CD14-positive monocyte (primary cell): ENCODE data around the gene NCCRP1. TPM values are rescaled to one million over a fixed set of nuclear protein-coding genes. Genes with fewer than 3 reads are reported as not detected.

ENCODE experiments used
- DNase-seq, 3 donors: peaks; one replicate each; pipeline ENCODE4 v3.0.0-alpha.2; 2011 to 2022
- H2AFZ ChIP-seq: 2 replicates; pipeline ENCODE4 v1.6.0; 2012; ENCODE audit warnings: mild to moderate bottlenecking, low read depth, low read length, inconsistent platforms; ENCODE audit not compliant: insufficient read depth, poor library complexity, severe bottlenecking
- H3K27ac ChIP-seq, 2 donors: 1 replicate in 1 of 2; 2 replicates in 1 of 2; pipeline ENCODE4 v1.5.1; 2012 to 2013; ENCODE audit warnings: low read length in 2 of 2, control low read depth in 1 of 2, inconsistent platforms in 1 of 2, low read depth in 1 of 2, mild to moderate bottlenecking in 1 of 2
- H3K27me3 ChIP-seq, 2 donors: one replicate each; pipeline versions ENCODE4 v1.6.0 to v1.6.1; 2011 to 2013; ENCODE audit warnings: low read length in 2 of 2; ENCODE audit not compliant: control insufficient read depth in 2 of 2, insufficient read depth in 2 of 2
- H3K36me3 ChIP-seq, 2 donors: replicated peaks in 1 of 2; 1 replicate in 1 of 2; 2 replicates in 1 of 2; pipeline versions ENCODE4 v1.5.1 to v1.6.1; 2012 to 2013; ENCODE audit warnings: low read length in 2 of 2, control low read depth in 1 of 2, inconsistent platforms in 1 of 2, mild to moderate bottlenecking in 1 of 2; ENCODE audit not compliant: insufficient read depth in 2 of 2, control insufficient read depth in 1 of 2
- H3K4me1 ChIP-seq, 2 donors: 1 replicate in 1 of 2; 2 replicates in 1 of 2; pipeline versions ENCODE4 v1.5.1 to v1.6.1; 2012 to 2013; ENCODE audit warnings: low read length in 2 of 2, control low read depth in 1 of 2, inconsistent platforms in 1 of 2, mild to moderate bottlenecking in 1 of 2, moderate library complexity in 1 of 2; ENCODE audit not compliant: insufficient read depth in 2 of 2, control insufficient read depth in 1 of 2
- H3K4me2 ChIP-seq: replicated peaks from 2 replicates; pipeline ENCODE3; 2012; ENCODE audit warnings: low read length, moderate library complexity, mild to moderate bottlenecking; ENCODE audit not compliant: poor library complexity, severe bottlenecking; ENCODE audit errors: extremely low read depth
- H3K4me3 ChIP-seq, 3 experiments: fragments of 200-600 bp in 1 of 3; sonication (generic) in 1 of 3; replicated peaks in 1 of 3; 1 replicate in 2 of 3; 2 replicates in 1 of 3; pipeline ENCODE4 v1.5.1; 2011 to 2013; ENCODE audit warnings: low read length in 3 of 3, mild to moderate bottlenecking in 3 of 3, control low read depth in 2 of 3, low read depth in 2 of 3, inconsistent platforms in 1 of 3, moderate library complexity in 1 of 3
- H3K79me2 ChIP-seq: 2 replicates; pipeline ENCODE4 v1.6.0; 2012; ENCODE audit warnings: mild to moderate bottlenecking, control low read depth, inconsistent platforms, low read length, moderate library complexity; ENCODE audit not compliant: insufficient read depth
- H3K9ac ChIP-seq: 2 replicates; pipeline ENCODE4 v1.6.0; 2017; ENCODE audit warnings: low read length, mild to moderate bottlenecking; ENCODE audit not compliant: insufficient read depth, poor library complexity, severe bottlenecking
- H3K9me3 ChIP-seq, 2 donors: replicated peaks in 1 of 2; 1 replicate in 1 of 2; 2 replicates in 1 of 2; pipeline versions ENCODE4 v1.5.1 to v1.6.1; 2012 to 2013; ENCODE audit warnings: low read length in 2 of 2, control low read depth in 1 of 2; ENCODE audit not compliant: control insufficient read depth in 1 of 2, insufficient read depth in 1 of 2
- H4K20me1 ChIP-seq: 2 replicates; pipeline ENCODE4 v1.6.0; 2012; ENCODE audit warnings: mild to moderate bottlenecking, low read length, control low read depth, moderate library complexity; ENCODE audit not compliant: insufficient read depth
- H3K27ac Mint-ChIP-seq, 7 donors: one replicate each; pipeline ENCODE4 v1.8.0; 2020; ENCODE audit warnings: mild to moderate bottlenecking in 7 of 7, mixed read lengths in 7 of 7, moderate library complexity in 6 of 7, inconsistent platforms in 2 of 7
- H3K27me3 Mint-ChIP-seq, 3 donors: one replicate each; pipeline ENCODE4 v1.8.0; 2021 to 2022; ENCODE audit warnings: low read depth in 3 of 3, mild to moderate bottlenecking in 3 of 3, mixed read lengths in 3 of 3, moderate library complexity in 3 of 3, inconsistent platforms in 1 of 3
- H3K36me3 Mint-ChIP-seq, 2 donors: one replicate each; pipeline ENCODE4 v1.8.0; 2020; ENCODE audit warnings: mixed read lengths in 2 of 2, inconsistent platforms in 1 of 2, mild to moderate bottlenecking in 1 of 2
- H3K4me1 Mint-ChIP-seq: one replicate; pipeline ENCODE4 v1.8.0; 2020; ENCODE audit warnings: mild to moderate bottlenecking, mixed read lengths
- H3K4me3 Mint-ChIP-seq, 2 donors: one replicate each; pipeline ENCODE4 v1.8.0; 2020; ENCODE audit warnings: mild to moderate bottlenecking in 2 of 2, mixed read lengths in 2 of 2, moderate library complexity in 1 of 2
- H3K9me3 Mint-ChIP-seq, 7 donors: one replicate each; pipeline ENCODE4 v1.8.0; 2020 to 2022; ENCODE audit warnings: mixed read lengths in 7 of 7, mild to moderate bottlenecking in 6 of 7, moderate library complexity in 6 of 7, inconsistent platforms in 2 of 7
- WGBS: methylation state at CpG from one replicate; pipeline ENCODE4 v1.1.5; 2013; ENCODE audit warnings: missing lambda C conversion rate; ENCODE audit not compliant: insufficient coverage; 5-methylcytosine and 5-hydroxymethylcytosine counted together
- intact Hi-C, 2 donors: fragments of 100-400 bp; cut with micrococcal nuclease; formaldehyde crosslinking; loops; one replicate each; pipeline versions ENCODE4 v1.15.0 to v1.15.1; 2023
- polyA plus RNA-seq, 3 donors: library from polyadenylated mRNA; depleted of rRNA in 1 of 3; unstranded in 2 of 3; stranded (reverse) in 1 of 3; fragments of 300-500 nt in 2 of 3; fragments of >200 nt in 1 of 3; fragmentation: Illumina TruSeq in 2 of 3; gene quantifications; 1 replicate in 2 of 3; 2 replicates in 1 of 3; pipeline ENCODE4 v1.2.3, GENCODE V29; 2012 to 2021
- TF ChIP-seq, protein P1 (sequence below): fragments of 200-600 bp; IDR thresholded peaks from one replicate; pipeline ENCODE4 v1.8.0; 2022; ENCODE audit warnings: antibody characterized with exemption, mild to moderate bottlenecking

NCCRP1 gene
- polyA plus RNA-seq, 3 donors, result not detected

DNA sequence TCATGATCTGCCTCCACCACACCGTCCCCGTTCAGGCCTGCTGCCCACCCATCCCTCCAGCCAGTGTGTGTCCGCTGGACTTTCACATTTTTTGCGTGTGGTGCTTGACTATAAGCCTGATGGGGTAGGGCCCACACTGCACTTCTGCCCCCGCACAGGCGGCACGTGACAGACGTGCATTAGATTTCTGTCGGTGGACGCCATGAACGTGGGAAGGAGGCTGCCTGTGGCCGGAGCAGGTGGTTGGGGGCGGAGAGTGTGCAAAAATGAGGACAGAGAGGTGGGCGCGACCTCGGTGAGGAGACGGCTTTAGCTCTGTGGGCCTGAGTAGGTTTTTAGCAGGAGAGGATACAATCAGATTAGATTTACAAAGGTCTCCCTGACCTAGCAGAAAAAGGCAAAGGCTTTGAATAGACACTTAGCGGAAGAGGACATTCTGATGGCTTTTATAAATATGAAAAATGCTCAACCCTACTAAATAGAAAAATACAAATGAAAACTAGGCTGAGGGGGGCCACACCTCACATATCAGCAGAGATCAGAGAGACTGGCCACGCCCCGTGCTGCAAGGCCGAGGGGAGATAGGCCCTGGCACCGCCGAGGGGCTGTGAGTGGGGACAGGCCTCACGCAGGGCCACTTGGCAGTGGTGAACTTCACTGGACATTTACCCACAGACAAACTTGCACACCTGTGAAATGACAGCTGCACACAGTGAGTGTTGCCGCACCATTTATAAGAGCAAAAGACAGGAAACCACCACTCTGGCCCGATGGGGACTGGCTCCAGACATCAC lies 45.8 kb upstream of the NCCRP1 start:
- Histone ChIP-seq H3K27ac (no peak overlapping the region), H3K9me3 (no peaks in the 10 kb centered on the region), H3K36me3 (no peaks in the 10 kb centered on the region), H3K4me3 (no peak overlapping the region), H4K20me1 (peaks cover 16% of the 10 kb centered on the region), H3K27me3 (no peaks in the 10 kb centered on the region), H3K4me2 (no peak overlapping the region), H3K4me1 (no peaks in the 10 kb centered on the region), H3K79me2 (peaks cover 28% of the 10 kb centered on the region), H3K9ac (no peak overlapping the region), H2AFZ (no peak overlapping the region)
- H3K27me3 Mint-ChIP-seq, result no peaks in the 10 kb centered on the region
- H3K27ac Mint-ChIP-seq, result peak overlapping the region in 1 of 7 donors; percentile 21
- peaks cover under 1% of the 10 kb centered on the region for H3K4me1 Mint-ChIP-seq
- 89% methylated on average over 15 of the region's 26 CpGs for WGBS
- DNase-seq, result no peak
- H3K36me3 Mint-ChIP-seq, result peaks cover under 1 to 5% of the 10 kb centered on the region in 2 donors
- no peak overlapping the region for H3K4me3 Mint-ChIP-seq
- TF ChIP-seq, protein P1, sequence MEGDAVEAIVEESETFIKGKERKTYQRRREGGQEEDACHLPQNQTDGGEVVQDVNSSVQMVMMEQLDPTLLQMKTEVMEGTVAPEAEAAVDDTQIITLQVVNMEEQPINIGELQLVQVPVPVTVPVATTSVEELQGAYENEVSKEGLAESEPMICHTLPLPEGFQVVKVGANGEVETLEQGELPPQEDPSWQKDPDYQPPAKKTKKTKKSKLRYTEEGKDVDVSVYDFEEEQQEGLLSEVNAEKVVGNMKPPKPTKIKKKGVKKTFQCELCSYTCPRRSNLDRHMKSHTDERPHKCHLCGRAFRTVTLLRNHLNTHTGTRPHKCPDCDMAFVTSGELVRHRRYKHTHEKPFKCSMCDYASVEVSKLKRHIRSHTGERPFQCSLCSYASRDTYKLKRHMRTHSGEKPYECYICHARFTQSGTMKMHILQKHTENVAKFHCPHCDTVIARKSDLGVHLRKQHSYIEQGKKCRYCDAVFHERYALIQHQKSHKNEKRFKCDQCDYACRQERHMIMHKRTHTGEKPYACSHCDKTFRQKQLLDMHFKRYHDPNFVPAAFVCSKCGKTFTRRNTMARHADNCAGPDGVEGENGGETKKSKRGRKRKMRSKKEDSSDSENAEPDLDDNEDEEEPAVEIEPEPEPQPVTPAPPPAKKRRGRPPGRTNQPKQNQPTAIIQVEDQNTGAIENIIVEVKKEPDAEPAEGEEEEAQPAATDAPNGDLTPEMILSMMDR, result no peak
- no peaks in the 10 kb centered on the region for H3K9me3 Mint-ChIP-seq
- intact Hi-C loops, result no loop called here

DNA sequence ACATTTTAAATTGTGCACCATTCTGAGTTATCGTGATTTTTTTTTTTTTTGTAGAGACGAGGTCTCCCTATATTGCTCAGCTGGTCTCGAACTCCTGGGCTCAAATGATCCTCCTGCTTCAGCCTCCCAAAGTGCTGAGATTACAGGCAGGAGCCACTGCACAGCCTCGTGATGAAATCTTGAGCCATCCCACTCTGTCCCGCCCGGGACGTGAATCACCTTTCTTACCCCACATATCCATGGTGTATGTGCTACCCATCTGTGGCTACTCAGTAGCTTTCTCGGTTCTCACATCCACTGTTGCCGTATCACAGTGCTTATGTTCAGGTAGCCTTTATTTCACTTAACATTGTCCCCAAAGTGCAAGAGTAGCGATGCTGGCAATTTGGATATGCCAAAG lies 44.7 kb upstream of the NCCRP1 start:
- H3K79me2 ChIP-seq, result peaks cover 24% of the 10 kb centered on the region
- H3K4me1 Mint-ChIP-seq, result no peaks in the 10 kb centered on the region
- 90% methylated on average over 4 of the region's 10 CpGs for WGBS

More for the DNA sequence above, 44.7 kb upstream of the NCCRP1 start:
- Mint-ChIP-seq H3K4me3 (no peak overlapping the region), H3K27me3 (no peaks in the 10 kb centered on the region), H3K36me3 (peaks cover 0 to 5% of the 10 kb centered on the region in 2 donors), H3K9me3 (no peaks in the 10 kb centered on the region), H3K27ac (no peak overlapping the region)
- intact Hi-C loops, result no loop called here
- Histone ChIP-seq H3K27me3 (no peaks in the 10 kb centered on the region), H3K27ac (no peak overlapping the region), H2AFZ (no peak overlapping the region), H3K36me3 (no peaks in the 10 kb centered on the region), H3K4me2 (no peak overlapping the region), H3K4me1 (no peaks in the 10 kb centered on the region), H3K9ac (no peak overlapping the region), H3K9me3 (no peaks in the 10 kb centered on the region), H3K4me3 (no peak overlapping the region), H4K20me1 (peaks cover 6% of the 10 kb centered on the region)
- TF ChIP-seq, protein P1, result no peak
- no peak for DNase-seq
